Activated CD8-positive, alpha-beta memory T cell treated with anti-CD3 and anti-CD28 coated beads, Interleukin-2, amount 50 U/mL, for 1 hour (primary cell): Measurements from ENCODE around the gene FTO.

Experiments
- DNase-seq: peaks from one replicate; pipeline ENCODE4 v3.0.0-alpha.2; 2020; ENCODE audit errors: extremely low read depth

FTO gene

DNA sequence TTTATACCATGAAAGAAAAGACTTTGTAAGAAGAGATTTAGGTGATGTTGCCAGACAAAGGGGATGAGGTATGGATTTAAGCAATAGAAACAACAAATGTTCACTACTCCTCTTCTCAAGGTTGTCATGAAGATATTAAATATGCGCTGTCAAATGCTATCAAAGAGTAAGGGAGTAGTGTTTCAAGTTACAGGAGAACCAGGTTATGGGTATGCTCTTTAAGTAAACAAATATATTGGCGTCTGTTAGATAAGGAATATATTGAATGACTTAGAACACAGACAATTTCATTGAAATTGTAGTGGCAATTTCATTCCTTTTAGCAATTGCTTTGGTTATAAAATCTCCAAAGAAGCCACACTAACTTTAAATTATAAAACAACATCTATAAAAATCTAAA, 229.0 kb downstream of the FTO start:
- DNase-seq = no peak

DNA sequence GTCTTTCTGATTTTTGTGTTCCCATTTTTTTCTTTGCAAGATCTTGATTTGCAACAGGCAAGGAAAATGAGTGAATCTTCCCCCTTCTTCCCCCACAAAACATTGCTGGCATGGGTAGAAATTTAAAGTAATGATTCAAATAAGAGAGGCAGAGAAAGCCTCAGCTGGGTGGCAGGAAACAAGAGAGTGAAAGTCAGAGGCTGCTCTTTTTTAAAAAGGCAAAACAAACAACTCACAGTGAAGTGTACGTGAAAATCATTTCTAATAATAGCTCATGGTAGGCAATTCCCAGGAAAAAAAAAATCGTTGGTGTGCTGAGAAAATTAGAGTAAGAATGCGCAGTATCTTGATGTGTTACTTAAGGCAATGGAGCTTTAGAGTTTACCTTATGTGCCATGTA, 229.5 kb downstream of the FTO start:
- DNase-seq = no peak

DNA sequence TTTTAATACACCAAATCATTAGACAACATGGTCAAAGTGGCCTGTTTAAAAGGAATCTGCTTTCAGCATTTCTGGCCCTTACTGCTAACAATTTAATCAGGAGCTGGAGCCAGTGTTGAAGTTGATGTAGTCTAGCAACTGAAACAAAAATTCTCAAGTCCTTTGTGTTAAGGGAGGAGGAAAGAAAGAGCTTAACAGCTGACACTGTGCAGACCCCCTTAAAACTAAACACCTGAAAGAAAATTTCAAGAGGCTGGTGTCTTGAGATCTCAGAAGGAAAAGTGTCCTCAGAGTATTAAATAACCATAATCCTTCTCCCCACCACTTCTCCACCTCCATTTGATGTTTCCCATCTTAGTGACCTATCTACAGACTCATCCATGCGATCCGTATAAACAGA, 232.1 kb downstream of the FTO start:
- no peak for DNase-seq

DNA sequence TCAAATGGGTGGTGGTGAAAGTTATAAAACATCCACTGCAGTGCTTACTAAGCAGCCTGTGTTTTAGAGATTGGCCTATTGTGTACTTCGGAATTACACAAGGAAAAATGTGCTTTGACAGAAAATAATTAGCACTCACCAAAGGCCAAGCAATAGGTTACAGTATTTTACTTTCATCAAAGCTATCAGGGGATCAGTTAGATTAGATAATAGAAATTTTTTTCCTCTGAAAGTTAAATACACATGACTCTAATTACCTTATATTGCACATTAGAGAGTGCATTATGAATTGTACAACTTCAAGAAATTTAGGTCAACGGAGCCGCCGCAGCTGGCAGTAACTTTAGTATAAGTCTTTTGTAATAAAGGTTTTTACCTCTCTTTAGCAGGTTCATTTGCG, 232.6 kb downstream of the FTO start:
- no peak for DNase-seq

DNA sequence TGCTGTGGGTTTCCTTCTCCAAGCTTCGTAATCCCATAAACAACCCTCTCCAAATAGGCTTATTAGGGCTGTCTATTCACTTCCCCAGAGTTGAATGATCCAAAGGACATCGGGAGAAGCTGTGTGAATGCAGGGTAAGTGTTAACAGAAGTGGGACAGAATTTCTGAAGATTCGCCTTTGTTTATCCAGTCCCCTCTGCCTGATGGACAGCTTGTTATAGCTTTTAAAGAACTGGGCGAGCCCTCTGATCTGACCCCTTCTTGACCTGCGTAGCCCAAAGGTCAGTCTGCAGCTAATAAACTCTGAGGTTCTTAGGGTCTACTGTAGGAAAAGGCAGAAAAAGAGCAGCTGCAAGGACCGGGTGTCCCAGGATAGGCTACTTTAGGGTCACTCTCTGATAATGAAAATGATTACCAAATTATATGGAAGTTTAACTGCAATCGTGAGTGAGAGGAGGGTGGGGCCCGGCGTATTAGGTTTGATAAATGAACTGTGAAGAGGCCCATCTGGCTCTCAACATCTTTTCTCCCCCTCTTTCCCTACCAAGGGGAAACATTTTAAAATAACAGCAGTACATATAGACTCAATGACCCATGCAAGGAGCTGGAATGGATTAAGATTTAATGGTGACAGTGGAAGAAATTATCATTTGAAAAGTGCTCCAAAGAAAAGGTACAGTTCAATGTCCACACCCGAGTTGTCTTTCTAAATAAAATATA, 233.4 kb downstream of the FTO start:
- no peak for DNase-seq

DNA sequence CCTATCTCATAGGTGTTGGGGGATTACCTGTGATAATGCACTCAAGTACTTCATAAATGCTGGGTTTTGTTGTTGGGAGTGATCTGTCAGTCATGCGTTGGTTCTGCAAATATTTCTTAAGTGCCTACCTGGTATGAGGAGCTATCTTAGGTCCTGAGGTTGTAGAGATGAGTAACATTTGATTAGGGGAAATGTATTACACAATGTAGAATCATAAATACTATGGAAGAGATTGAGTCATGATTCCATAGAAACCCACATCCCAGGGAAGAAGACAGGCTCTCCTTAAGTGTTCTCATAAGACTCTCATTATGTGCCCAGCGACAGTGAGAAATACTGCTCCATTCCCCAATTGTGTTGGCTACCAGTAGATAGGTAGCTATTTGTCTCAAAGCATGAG, 240.1 kb downstream of the FTO start:
- no peak for DNase-seq

DNA sequence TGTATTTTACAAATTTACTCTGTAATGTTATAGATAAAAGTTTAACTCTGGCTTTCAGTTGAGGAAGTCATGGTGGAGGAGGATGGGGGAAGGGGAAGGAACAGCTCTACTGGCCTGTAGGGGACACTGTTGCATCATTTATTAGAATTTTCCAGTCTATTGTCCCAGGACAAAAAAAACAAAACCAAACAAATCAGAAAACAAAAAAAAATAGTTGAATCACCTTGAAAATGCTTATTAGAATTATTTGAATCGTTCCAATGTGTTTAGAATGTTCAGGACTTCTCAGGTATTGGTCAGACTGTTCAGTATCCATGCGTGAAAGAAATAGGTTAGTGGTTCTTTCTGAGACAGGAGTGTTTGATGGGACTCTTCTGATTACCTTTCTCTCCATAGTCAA, 242.0 kb downstream of the FTO start:
- no peak for DNase-seq

DNA sequence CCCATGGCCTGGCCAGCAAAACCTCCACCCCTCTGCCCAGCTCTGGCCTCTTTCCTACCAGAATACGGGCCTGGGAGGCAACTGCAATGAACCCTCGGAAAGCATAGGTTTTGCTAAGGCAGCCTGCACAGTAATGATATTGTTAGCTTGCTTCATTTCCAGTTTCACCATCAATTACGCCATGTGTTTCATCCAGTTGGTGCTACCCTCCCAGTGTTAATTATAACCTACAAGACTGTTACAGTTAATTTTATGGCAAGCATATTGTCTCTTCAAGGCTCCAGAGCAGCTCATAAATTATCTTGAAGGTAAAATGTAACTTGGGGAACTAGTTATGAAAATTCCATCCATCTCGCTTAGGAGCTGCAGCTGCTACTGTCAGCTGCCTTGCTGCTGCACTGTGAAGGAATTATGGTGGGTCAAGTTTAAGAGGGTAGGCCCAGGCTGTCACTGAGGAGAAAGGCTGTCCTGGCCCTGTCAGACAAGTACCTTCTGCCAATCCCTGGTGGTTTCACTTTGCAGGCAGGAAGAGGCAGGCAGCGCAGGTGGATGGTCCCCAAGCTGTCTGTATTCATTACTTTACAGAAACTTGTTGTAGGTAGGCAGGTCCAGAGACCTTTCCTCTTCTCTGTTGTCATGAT, 242.9 kb downstream of the FTO start:
- DNase-seq = no peak

DNA sequence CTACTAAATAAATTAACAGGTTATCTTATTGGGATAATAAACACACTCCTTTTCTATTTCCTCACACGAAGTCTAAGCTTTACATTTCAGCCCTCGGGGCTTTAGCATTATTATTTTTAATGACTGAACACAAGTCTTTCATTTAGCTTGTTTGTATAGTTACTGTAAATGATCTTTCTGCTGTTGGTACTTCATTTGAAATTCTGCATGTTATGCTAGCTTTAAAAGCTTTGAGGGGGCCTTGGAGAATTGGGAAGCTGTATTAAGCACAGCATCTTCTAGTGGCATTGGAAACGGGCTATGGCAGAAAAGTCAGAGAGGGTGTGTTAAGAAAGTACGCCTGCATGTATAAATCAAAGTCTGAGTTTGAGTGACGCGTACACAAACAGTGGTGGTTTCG, 243.7 kb downstream of the FTO start:
- no peak for DNase-seq

DNA sequence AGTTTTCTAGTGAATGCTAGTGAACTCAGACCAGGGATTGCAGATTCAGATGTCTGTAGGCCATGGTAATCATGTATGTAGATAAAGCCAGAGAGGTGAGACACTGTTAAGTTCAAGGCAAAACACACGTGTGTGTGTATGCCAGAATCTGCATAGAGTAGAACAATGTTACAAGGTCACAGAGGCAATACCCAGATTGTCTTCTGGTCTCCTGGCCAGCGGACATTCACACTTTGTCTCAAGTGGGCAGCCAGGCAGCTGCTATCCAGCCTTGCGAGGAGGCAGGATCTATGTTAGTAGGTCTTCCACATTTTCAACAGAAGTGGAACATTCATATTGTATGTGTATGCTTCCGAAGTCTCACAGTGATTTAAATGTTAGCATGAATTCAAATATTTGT, 244.4 kb downstream of the FTO start:
- DNase-seq = no peak

DNA sequence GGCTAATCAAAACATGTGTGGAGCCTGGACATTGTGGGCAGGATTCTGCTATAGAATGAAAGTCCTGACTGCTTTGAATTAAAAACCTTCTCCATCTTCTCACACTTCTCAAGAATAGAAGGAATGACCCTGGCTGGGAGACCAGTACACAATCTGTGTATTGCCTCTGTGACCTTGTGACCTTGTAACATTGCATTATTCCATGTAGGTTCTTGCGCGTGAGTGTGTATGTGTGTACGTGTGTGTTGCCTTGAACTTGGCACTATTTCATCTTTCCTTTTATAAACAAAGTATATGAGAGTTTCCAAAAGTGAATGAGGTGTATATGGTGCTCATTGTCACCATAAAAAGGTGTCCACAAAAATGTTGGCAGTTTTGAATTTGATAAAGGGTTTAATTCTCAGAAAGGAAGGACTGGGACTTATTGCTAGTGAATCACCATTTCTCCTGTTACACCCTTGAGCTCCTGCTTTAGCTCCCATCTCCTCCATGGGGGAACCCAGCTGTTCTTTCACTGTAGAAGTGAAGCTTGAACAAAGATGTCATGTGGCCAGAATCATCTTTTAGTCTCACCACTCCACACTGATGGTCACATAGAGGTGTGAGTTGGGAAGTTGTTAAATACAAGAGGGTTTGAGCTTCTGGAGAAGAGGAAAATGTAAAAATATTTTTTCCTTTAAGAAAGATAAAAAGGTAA, 244.9 kb downstream of the FTO start:
- no peak for DNase-seq

DNA sequence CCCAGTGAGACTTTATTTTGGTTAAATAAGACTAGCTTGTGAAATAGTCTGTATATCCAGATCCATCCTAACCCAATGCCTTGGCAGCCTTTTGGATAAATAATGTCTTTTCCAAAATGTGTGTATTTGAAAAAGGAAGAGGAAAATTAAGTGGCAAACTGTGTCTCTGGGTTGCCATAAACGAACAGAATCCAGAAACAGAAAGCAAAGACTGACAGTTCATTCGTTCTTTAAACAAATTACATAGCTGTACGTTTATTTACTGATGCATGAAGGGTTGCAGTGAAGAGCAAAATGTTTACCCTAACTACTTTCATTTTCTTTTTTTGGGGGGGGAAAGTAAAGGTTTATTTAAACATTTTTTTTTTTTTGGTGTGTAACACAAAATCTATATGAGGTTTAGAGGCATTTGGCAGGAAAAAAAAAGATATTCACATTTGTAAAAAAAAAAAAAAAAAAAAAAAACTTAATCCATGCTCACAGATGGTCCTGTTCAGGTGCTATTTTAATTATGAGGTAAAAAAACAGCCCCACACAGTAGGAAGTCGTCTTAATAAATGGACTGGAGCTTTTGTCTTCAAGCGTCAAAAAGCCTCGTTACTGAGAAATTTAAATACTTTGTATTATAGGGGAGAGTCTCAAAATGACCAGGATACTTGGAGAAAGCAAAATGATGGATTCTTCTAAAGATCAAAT, 245.9 kb downstream of the FTO start:
- no peak for DNase-seq

DNA sequence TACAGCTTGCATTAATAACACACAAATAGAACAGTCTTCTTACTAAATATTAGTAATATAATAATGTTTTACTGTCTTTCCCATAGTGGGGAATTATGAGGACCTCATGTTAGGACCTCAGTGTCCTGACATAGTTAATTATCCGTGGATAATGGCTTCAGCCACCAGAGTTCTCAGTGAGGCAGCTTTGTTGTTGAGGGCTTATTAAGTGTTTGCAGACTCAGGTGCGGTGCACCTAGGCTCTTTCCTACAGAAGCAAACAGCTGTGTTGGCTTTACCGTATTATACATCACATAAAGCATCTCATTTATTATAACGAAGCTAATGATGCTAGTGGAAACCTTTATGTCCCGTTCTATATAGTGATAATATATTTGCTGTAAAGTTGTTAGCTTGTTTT, 246.7 kb downstream of the FTO start:
- no peak for DNase-seq

DNA sequence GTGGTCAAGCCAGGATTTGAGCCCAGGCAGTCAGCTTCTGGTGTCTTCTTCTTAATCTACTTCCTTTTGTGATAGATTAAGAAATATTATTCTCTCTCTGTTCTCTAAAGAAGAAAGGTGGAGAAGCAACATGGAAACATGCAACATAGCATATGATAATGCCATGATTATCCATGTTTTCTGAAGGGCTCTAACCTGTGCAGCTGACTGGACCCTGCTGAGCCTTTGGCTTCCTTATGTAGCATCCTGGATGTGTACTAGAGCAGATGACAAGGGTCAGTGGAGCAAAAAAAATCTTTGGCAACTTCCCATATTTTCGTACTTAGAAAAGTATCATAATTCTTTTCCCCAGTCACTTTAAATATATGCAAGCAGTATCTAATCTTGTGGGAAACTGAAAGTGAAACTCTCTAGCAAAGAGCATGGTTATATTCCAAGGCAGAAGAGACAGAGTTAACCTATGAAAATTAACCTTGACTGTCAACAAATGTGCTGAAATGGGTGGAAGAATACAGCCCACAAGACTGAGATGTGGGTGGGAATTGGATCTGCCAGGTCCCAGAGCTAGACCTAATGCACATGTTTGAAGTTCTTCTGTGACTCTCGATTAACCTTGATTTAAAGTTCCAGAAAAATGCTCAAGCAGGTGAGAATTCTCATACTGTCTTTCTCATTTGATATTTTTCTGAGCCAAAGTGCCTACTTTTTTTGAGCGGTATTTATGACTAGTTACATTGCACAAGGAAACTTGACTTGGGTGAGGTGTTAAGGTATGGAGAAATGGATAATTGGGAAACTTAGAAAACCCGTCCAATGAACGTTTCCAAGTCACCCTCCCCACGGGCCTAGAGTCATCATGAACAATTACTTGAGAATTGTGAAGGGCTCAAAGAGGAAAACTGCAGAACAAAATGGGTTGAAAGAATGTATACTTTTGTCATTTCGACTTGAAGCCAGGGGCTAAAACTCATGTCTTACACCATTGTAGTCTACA, 248.6 kb downstream of the FTO start:
- no peak for DNase-seq

DNA sequence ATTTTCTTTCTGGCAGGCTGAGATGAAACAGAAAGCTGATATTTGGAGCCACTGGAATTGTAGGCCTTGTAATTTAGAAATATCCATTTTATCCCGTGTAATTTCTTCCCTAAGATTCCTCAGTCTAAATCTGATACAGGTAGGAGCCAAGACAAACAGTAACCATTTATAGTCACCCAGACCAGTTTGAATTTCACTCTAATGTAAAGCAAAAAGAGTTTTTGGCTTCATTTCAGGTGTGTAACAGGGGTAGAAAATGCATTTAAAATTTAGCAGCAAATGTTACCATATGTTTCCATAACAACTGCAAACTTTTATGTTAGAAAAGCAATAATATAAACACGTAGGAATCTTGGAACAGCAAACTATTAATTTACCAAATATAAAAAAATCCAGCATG, 249.4 kb downstream of the FTO start:
- DNase-seq = no peak

DNA sequence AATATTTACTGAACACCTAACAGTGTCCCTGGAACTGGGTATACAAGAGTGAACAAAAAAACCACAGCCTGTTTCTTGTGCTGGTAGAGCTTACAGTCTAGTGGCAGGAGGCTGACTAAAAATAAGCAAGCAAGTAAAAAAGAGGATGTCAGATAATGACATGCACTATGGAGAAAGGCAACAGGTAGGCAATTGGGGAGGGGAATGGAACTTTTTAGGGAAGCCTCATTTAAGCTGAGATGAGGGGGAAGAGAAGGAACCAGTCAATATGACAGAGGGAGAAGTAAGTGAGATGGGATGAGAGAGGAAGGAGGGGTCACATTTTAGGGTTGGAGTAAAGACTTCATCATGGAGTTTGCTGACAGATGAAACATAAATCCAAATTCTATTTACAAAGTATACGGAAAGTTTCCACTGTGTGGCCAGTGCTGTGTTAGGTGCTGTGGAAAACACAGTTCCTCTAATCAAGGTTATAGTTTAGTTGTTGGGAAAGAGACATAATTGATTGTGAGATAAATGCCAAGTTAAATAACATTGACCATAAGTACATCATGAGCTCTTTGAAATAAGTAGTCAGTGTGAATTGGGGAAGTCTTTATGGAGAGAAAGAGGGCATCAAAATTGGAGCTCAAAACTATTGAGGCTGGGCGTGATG, 251.4 kb downstream of the FTO start:
- no peak for DNase-seq

DNA sequence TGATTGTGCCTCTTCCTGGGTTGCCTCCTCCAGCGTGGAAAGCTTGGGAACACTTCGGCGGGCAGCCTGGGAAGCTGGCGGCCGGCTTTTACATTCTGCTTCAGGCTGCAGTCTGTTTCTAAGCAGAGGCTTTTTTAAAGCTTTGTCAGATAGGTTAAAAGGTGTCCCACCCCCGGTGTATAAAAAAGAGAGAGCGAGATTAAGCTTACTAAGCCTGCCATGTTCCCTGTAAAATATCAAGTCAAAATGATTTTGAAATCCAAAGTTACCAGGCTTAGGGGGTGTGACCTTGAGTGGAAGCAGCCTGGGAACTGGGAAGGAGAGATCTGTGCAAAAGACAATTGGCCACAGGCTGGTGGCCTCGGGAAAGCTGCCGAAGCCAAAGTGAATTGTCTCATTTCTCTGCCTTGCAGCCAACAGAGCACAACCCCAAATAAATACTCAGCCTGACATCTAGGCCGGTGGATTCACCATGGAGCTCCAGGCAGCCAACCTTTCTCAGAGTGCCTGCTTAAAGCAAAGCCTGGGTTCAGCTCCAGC, 254.5 kb downstream of the FTO start:
- DNase-seq = no peak

DNA sequence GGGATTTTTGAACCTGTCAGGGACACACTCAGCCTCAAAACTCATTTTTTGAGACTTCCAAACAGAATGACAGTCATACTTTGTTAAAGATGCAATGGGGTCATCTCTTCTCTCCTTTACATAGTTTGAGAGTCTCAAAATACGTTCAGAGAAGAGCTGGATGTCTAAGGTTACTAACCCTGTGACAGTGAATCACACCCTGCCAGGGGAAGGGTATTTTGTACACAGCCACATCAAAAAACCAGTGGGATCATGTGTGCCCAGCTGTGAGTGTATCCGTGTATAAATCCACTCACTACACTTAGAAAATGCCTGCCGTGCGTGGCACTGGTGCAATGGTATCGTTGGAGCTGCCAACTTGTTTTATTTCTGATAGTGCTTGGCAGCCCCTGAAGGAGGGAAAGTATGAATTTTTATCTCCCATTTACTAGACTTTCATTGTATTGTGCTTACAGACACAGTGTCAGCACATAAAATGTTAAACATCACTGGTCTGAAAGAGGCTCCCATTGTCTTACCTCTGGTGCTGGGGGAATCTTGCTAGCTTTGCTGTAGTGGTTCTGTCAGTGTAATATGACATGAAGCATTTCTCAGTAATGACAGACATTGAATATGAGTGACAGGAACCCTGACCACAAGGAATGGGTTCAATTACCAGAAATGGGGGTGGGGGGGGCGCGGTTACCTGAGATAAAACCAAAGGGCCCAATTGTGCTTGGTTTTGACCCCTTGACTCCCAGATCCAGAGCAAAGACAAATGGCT, 256.3 kb downstream of the FTO start:
- no peak for DNase-seq

DNA sequence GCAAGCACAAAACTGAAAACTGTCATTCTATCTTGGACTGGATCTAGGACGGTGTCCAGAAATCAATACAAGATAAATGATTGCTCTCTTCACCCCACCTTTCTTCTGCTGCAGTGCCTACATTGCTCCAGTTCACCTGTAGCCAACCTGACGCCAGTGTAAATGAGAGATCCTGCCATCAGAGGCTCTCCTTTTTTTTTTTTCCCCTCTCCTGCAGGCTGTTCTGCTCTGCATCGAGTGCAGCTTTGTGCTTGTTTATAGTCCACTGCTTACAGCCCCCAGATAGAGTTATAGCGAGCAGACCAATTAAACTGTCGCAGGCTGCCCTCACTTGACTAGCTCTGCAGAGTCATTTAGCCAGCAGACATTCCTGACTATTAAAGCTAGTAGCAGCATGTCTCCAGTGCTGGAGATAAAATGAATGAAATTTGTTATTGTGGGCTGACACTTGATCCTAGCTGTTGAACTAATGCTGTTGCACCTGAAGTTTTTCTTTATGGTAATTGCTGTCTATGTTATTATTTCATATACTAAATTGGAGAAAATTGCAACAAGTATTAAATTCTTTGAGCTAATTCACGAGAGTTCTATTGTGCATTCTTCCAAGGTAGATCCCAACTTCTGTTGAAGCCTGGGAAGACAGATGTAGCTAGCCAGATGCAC, 257.1 kb downstream of the FTO start:
- DNase-seq = no peak
